Liver (tissue), 9 donors: ENCODE data around the gene E2F7. TPM values are rescaled to one million over a fixed set of nuclear protein-coding genes. Genes with fewer than 3 reads are reported as not detected.

ENCODE experiments used
- DNase-seq: peaks from one replicate; pipeline ENCODE4 v3.0.0-alpha.2; 2017; ENCODE audit warnings: low spot score
- H3K27ac ChIP-seq, 2 donors: one replicate each; pipeline ENCODE4 v1.7.0; 2013; ENCODE audit warnings: inconsistent platforms in 2 of 2, low read length in 2 of 2, control low read depth in 1 of 2, low read depth in 1 of 2, mild to moderate bottlenecking in 1 of 2
- H3K27me3 ChIP-seq, 4 donors: one replicate each; pipeline versions ENCODE4 v1.6.1 to v1.7.0; 2013; ENCODE audit warnings: low read length in 3 of 4, inconsistent platforms in 1 of 4, mild to moderate bottlenecking in 1 of 4, moderate library complexity in 1 of 4; ENCODE audit not compliant: control insufficient read depth in 4 of 4, insufficient read depth in 4 of 4
- H3K36me3 ChIP-seq, 4 donors: one replicate each; pipeline versions ENCODE4 v1.6.1 to v1.7.0; 2013; ENCODE audit warnings: low read length in 3 of 4, mild to moderate bottlenecking in 3 of 4, low read depth in 1 of 4, moderate library complexity in 1 of 4; ENCODE audit not compliant: control insufficient read depth in 4 of 4, insufficient read depth in 3 of 4
- H3K4me1 ChIP-seq, 4 donors: one replicate each; pipeline versions ENCODE4 v1.6.1 to v1.7.0; 2013; ENCODE audit warnings: low read length in 3 of 4, mild to moderate bottlenecking in 3 of 4, moderate library complexity in 1 of 4; ENCODE audit not compliant: control insufficient read depth in 4 of 4, insufficient read depth in 4 of 4
- H3K4me3 ChIP-seq, 3 donors: one replicate each; pipeline versions ENCODE4 v1.6.1 to v1.7.0; 2013; ENCODE audit warnings: low read length in 3 of 3, control low read depth in 1 of 3, low read depth in 1 of 3, mild to moderate bottlenecking in 1 of 3
- H3K9ac ChIP-seq, 2 donors: one replicate each; pipeline ENCODE4 v1.7.0; 2013; ENCODE audit warnings: low read length in 2 of 2, mild to moderate bottlenecking in 2 of 2, moderate library complexity in 2 of 2, control low read depth in 1 of 2, low read depth in 1 of 2
- H3K9me3 ChIP-seq, 4 donors: one replicate each; pipeline versions ENCODE4 v1.6.1 to v1.7.0; 2013; ENCODE audit warnings: low read length in 3 of 4; ENCODE audit not compliant: control insufficient read depth in 4 of 4
- FOXA2 ChIP-seq: IDR thresholded peaks from 2 replicates; pipeline ENCODE4 v1.6.1; 2016; ENCODE audit warnings: antibody characterized with exemption
- HNF4A ChIP-seq, 2 donors: conservative IDR thresholded peaks; 2 replicates each; pipeline ENCODE4 v1.6.1; 2016; ENCODE audit warnings: antibody characterized with exemption in 2 of 2, mild to moderate bottlenecking in 2 of 2
- HNF4G ChIP-seq: IDR thresholded peaks from 2 replicates; pipeline ENCODE4 v1.6.1; 2016; ENCODE audit warnings: antibody characterized with exemption
- JUND ChIP-seq, 2 donors: IDR thresholded peaks; 2 replicates each; pipeline ENCODE4 v1.6.1; 2016; ENCODE audit warnings: antibody characterized with exemption in 2 of 2
- REST ChIP-seq: IDR thresholded peaks from 2 replicates; pipeline ENCODE4 v1.6.1; 2016; ENCODE audit warnings: antibody characterized with exemption, mild to moderate bottlenecking
- RXRA ChIP-seq, 2 donors: IDR thresholded peaks; 2 replicates each; pipeline ENCODE4 v1.6.1; 2017 to 2018; ENCODE audit warnings: antibody characterized with exemption in 2 of 2, mild to moderate bottlenecking in 1 of 2
- SP1 ChIP-seq: IDR thresholded peaks from 2 replicates; pipeline ENCODE4 v1.6.1; 2018; ENCODE audit warnings: antibody characterized with exemption, mild to moderate bottlenecking
- TAF1 ChIP-seq: conservative IDR thresholded peaks from 2 replicates; pipeline ENCODE4 v1.6.1; 2016; ENCODE audit warnings: antibody characterized with exemption, mild to moderate bottlenecking
- YY1 ChIP-seq: IDR thresholded peaks from 2 replicates; pipeline ENCODE4 v1.6.1; 2016; ENCODE audit warnings: antibody characterized with exemption, mild to moderate bottlenecking
- WGBS: extraction: QIAGEN DNeasy Blood & Tissue Kit; methylation state at CpG from one replicate; pipeline ENCODE4 v1.1.7; 2013; 5-methylcytosine and 5-hydroxymethylcytosine counted together
- polyA plus RNA-seq, 2 donors: library from polyadenylated mRNA; stranded (reverse) in 1 of 2; unstranded in 1 of 2; fragments of 200-250 nt in 1 of 2; fragments of >200 nt in 1 of 2; fragmentation: Nextera tagmentation in 1 of 2; extraction: Ambion mirVana in 1 of 2; gene quantifications; one replicate each; pipeline versions ENCODE4 v1.2.1 to v1.2.3, GENCODE V29; 2013 to 2015
- total RNA-seq, 2 donors: library from RNA; depleted of rRNA; stranded (reverse); fragments of >200 nt; gene quantifications; one replicate each; pipeline ENCODE4 v1.2.3, GENCODE V29; 2014
- TF ChIP-seq, protein P1 (sequence below): fragments of 150-350 bp; IDR thresholded peaks from 2 replicates; pipeline ENCODE4 v1.5.1; 2017; ENCODE audit warnings: improper control_type of control experiment, low read depth, low read length; ENCODE audit not compliant: missing input control
- TF ChIP-seq, protein P2 (sequence below): IDR thresholded peaks from 2 replicates; pipeline ENCODE4 v1.6.1; 2016; ENCODE audit warnings: antibody characterized with exemption
- TF ChIP-seq, protein P3 (sequence below): IDR thresholded peaks from 2 replicates; pipeline ENCODE4 v1.6.1; 2016; ENCODE audit warnings: antibody characterized with exemption
- donor health status: healthy.
- donor health status: healthy.
- donor health status: healthy.
- donor health status: healthy.
- donor health status: healthy.

The E2F7 gene
- total and polyA plus RNA-seq, 4 donors: 0.13 to 5.8 (median 0.17) TPM; not detected in 1

DNA sequence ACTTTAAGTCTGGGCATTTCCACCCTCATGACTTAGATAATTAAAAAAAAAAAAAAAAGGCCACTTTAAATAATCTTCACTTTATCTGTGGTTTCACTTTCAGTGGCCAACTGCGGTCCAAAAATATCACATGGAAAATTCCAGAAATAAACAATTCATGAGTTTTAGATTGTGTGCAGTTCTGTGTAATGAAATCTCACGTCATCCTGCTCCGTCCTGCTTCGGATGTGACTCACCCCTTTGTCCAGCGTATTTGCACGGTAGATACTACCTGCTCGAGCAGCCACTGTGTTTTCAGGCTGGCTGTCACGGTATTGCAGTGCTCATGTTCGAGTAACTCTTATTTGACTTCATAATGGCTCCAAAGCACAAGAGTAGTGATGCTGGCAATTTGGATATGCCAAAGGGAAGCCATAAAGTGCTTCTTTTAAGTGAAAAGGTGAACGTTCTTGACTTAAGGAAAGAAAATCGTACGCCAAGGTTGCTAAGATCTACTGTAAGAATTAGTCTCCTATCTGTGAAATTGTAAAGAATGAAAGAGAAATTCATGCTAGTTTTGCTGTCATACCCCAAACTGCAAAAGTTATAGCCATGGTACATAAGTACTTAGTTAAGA lies 2.4 kb downstream of the E2F7 start:
- peaks cover 4 to 14% (median 9%) of the 10 kb centered on the region in 4 donors for H3K4me1 ChIP-seq
- H3K9ac ChIP-seq: no peak overlapping the region
- H3K36me3 ChIP-seq: no peaks in the 10 kb centered on the region
- TF ChIP-seq JUND (IDR thresholded peaks at IDR 0.05) (peak in 1 of 2 donors; percentile 27), YY1 (no peak)
- WGBS: 76% methylated on average over 12 of the region's 12 CpGs
- DNase-seq: no peak
- no peak overlapping the region for H3K4me3 ChIP-seq
- H3K9me3 ChIP-seq: no peaks in the 10 kb centered on the region
- peaks cover 0 to 9% (median 1%) of the 10 kb centered on the region in 4 donors for H3K27me3 ChIP-seq
- H3K27ac ChIP-seq: no peak overlapping the region

DNA sequence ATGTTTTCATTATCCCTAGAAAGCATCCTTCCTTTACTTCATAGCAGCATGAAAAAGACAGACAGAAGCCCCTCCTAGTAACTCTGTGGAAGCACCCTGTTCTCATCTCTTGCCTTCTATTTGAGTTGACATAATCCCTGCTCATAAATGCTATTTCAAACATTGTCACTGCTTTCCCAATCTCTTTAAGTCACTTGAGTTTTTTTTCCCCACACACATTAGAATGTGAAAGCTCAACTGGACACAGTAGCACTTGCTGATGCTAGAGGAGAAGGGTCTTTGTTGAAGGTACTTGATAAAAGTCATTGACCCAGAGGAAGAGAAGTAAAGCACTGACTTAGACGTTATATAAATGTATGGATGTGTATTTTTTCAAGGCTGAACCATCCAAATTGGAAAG lies 3.0 kb downstream of the E2F7 start:
- no peak overlapping the region for H3K27ac ChIP-seq
- no peak for TF ChIP-seq JUND (IDR thresholded peaks at IDR 0.05)
- no peak for TF ChIP-seq REST
- TF ChIP-seq, protein P1, sequence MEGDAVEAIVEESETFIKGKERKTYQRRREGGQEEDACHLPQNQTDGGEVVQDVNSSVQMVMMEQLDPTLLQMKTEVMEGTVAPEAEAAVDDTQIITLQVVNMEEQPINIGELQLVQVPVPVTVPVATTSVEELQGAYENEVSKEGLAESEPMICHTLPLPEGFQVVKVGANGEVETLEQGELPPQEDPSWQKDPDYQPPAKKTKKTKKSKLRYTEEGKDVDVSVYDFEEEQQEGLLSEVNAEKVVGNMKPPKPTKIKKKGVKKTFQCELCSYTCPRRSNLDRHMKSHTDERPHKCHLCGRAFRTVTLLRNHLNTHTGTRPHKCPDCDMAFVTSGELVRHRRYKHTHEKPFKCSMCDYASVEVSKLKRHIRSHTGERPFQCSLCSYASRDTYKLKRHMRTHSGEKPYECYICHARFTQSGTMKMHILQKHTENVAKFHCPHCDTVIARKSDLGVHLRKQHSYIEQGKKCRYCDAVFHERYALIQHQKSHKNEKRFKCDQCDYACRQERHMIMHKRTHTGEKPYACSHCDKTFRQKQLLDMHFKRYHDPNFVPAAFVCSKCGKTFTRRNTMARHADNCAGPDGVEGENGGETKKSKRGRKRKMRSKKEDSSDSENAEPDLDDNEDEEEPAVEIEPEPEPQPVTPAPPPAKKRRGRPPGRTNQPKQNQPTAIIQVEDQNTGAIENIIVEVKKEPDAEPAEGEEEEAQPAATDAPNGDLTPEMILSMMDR: no peak
- TF ChIP-seq HNF4A (conservative IDR thresholded peaks at IDR 0.05): no peak
- no peak for TF ChIP-seq HNF4G
- no peak for TF ChIP-seq RXRA (IDR thresholded peaks at IDR 0.05)
- TF ChIP-seq, protein P2, sequence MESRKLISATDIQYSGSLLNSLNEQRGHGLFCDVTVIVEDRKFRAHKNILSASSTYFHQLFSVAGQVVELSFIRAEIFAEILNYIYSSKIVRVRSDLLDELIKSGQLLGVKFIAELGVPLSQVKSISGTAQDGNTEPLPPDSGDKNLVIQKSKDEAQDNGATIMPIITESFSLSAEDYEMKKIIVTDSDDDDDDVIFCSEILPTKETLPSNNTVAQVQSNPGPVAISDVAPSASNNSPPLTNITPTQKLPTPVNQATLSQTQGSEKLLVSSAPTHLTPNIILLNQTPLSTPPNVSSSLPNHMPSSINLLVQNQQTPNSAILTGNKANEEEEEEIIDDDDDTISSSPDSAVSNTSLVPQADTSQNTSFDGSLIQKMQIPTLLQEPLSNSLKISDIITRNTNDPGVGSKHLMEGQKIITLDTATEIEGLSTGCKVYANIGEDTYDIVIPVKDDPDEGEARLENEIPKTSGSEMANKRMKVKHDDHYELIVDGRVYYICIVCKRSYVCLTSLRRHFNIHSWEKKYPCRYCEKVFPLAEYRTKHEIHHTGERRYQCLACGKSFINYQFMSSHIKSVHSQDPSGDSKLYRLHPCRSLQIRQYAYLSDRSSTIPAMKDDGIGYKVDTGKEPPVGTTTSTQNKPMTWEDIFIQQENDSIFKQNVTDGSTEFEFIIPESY: no peak
- H3K4me1 ChIP-seq: peaks cover 4 to 14% (median 9%) of the 10 kb centered on the region in 4 donors
- H3K9me3 ChIP-seq: no peaks in the 10 kb centered on the region
- 77% methylated on average over 1 of the region's 1 CpG for WGBS
- no peak overlapping the region for H3K4me3 ChIP-seq
- peaks cover 0 to 9% (median 1%) of the 10 kb centered on the region in 4 donors for H3K27me3 ChIP-seq
- H3K36me3 ChIP-seq: no peaks in the 10 kb centered on the region
- H3K9ac ChIP-seq: no peak overlapping the region
- DNase-seq: no peak

DNA sequence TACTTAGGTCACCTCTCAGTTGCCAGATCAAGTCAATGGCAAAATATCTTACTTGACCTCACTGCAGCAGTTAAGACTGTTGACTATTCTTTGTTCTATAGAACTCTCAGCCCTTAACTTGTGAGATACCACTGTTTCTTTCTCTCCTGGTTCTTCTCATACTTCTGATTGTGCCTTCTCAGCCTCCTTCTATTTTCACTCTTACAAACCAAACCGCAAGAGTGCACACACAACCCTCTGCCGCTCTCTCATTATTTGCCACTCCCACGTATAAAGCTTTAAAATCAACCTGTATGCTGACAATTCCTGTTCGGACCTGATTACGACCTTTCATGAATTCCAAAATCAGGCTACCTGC lies 4.5 kb downstream of the E2F7 start:
- no peaks in the 10 kb centered on the region for H3K36me3 ChIP-seq
- H3K27ac ChIP-seq: no peak overlapping the region
- no peak overlapping the region for H3K9ac ChIP-seq
- WGBS: 98% methylated on average over 5 of the region's 5 CpGs
- no peaks in the 10 kb centered on the region for H3K9me3 ChIP-seq
- no peak overlapping the region for H3K4me3 ChIP-seq
- H3K27me3 ChIP-seq: peaks cover 0 to 9% (median 1%) of the 10 kb centered on the region in 4 donors
- DNase-seq: no peak
- H3K4me1 ChIP-seq: peaks cover 4 to 11% (median 7%) of the 10 kb centered on the region in 4 donors
- TF ChIP-seq JUND (IDR thresholded peaks at IDR 0.05): no peak
- TF ChIP-seq FOXA2: no peak
- no peak for TF ChIP-seq HNF4A (conservative IDR thresholded peaks at IDR 0.05)
- no peak for TF ChIP-seq REST
- TF ChIP-seq SP1: no peak
- no peak for TF ChIP-seq TAF1
- TF ChIP-seq, protein P3, sequence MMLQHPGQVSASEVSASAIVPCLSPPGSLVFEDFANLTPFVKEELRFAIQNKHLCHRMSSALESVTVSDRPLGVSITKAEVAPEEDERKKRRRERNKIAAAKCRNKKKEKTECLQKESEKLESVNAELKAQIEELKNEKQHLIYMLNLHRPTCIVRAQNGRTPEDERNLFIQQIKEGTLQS: no peak
- TF ChIP-seq, protein P1: no peak
- no peak for TF ChIP-seq YY1
